HCT116 (cell line): Measurements from ENCODE around the gene KIRREL3.

ENCODE experiments used
- EZH2 ChIP-seq: fragments of 200-600 bp; sonication (generic); IDR thresholded peaks from 2 replicates; pipeline ENCODE4 v1.6.1; 2017; ENCODE audit warnings: antibody characterized with exemption, mixed run types
- POLR2A ChIP-seq: IDR thresholded peaks from 2 replicates; pipeline ENCODE4 v1.7.0; 2011; ENCODE audit warnings: borderline replicate concordance; ENCODE audit not compliant: insufficient read depth, insufficient read length; ENCODE audit errors: extremely low read depth
- POLR2AphosphoS5 ChIP-seq: IDR thresholded peaks from 2 replicates; pipeline ENCODE4 v1.6.1; 2011; ENCODE audit warnings: mild to moderate bottlenecking, low read depth, low read length, moderate library complexity
- SRF ChIP-seq: IDR thresholded peaks from 2 replicates; pipeline ENCODE4 v1.6.1; 2012; ENCODE audit warnings: low read depth
- TF ChIP-seq, protein P1 (sequence below), 3 experiments: fragments of 200-600 bp in 1 of 3; sonication (generic) in 1 of 3; IDR thresholded peaks in 2 of 3; conservative IDR thresholded peaks in 1 of 3; 2 replicates each; pipeline ENCODE4 v1.5.1; 2012 to 2017; ENCODE audit warnings: low read depth in 2 of 3, low read length in 2 of 3, antibody characterized with exemption in 1 of 3, borderline replicate concordance in 1 of 3, control low read depth in 1 of 3, mild to moderate bottlenecking in 1 of 3, mixed read lengths in 1 of 3, mixed run types in 1 of 3, moderate library complexity in 1 of 3; ENCODE audit not compliant: insufficient read depth in 1 of 3
- TF ChIP-seq, protein P2 (sequence below): IDR thresholded peaks from 2 replicates; pipeline ENCODE4 v1.6.1; 2012
- TF ChIP-seq, protein P3 (sequence below): IDR thresholded peaks from 2 replicates; pipeline ENCODE4 v1.6.1; 2011; ENCODE audit warnings: mild to moderate bottlenecking, low read length, moderate library complexity; ENCODE audit not compliant: insufficient replicate concordance; ENCODE audit errors: extremely low read depth
- TF ChIP-seq, protein P4 (sequence below): IDR thresholded peaks from 2 replicates; pipeline ENCODE4 v1.6.1; 2012; ENCODE audit warnings: low read depth

DNA sequence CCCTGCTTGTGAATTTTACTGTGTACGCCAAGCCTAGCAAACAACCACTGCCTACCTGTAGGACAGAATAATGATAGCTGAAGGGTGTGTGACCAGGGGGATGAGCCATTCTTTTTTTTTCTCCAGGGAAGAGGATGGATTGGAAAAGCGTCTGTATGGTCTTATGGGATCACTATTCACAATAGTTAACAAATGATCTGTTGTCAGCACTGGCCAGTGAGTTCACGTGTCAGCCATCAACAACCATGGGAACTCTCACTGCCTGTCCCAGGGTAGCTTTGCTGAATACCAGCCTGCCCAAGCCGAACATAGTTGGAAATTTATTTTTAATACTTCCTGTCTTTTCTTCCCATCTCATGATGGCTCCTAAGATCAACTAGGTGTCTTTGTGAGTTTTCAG, 474.9 kb downstream of the KIRREL3 start:
- TF ChIP-seq, protein P1, sequence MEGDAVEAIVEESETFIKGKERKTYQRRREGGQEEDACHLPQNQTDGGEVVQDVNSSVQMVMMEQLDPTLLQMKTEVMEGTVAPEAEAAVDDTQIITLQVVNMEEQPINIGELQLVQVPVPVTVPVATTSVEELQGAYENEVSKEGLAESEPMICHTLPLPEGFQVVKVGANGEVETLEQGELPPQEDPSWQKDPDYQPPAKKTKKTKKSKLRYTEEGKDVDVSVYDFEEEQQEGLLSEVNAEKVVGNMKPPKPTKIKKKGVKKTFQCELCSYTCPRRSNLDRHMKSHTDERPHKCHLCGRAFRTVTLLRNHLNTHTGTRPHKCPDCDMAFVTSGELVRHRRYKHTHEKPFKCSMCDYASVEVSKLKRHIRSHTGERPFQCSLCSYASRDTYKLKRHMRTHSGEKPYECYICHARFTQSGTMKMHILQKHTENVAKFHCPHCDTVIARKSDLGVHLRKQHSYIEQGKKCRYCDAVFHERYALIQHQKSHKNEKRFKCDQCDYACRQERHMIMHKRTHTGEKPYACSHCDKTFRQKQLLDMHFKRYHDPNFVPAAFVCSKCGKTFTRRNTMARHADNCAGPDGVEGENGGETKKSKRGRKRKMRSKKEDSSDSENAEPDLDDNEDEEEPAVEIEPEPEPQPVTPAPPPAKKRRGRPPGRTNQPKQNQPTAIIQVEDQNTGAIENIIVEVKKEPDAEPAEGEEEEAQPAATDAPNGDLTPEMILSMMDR (IDR thresholded peaks at IDR 0.05 in 2 of 3, conservative IDR thresholded peaks at IDR 0.05 in 1 of 3; ENCODE audit: borderline replicate concordance in 1 of 3, insufficient read depth in 1 of 3, low read depth in 2 of 3, low read length in 2 of 3), result no peak
- TF ChIP-seq POLR2A (no peak), EZH2 (no peak), SRF (no peak), POLR2AphosphoS5 (no peak)
- TF ChIP-seq, protein P2, sequence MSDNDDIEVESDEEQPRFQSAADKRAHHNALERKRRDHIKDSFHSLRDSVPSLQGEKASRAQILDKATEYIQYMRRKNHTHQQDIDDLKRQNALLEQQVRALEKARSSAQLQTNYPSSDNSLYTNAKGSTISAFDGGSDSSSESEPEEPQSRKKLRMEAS, result no peak
- TF ChIP-seq, protein P3, sequence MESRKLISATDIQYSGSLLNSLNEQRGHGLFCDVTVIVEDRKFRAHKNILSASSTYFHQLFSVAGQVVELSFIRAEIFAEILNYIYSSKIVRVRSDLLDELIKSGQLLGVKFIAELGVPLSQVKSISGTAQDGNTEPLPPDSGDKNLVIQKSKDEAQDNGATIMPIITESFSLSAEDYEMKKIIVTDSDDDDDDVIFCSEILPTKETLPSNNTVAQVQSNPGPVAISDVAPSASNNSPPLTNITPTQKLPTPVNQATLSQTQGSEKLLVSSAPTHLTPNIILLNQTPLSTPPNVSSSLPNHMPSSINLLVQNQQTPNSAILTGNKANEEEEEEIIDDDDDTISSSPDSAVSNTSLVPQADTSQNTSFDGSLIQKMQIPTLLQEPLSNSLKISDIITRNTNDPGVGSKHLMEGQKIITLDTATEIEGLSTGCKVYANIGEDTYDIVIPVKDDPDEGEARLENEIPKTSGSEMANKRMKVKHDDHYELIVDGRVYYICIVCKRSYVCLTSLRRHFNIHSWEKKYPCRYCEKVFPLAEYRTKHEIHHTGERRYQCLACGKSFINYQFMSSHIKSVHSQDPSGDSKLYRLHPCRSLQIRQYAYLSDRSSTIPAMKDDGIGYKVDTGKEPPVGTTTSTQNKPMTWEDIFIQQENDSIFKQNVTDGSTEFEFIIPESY, result no peak
- TF ChIP-seq, protein P4, sequence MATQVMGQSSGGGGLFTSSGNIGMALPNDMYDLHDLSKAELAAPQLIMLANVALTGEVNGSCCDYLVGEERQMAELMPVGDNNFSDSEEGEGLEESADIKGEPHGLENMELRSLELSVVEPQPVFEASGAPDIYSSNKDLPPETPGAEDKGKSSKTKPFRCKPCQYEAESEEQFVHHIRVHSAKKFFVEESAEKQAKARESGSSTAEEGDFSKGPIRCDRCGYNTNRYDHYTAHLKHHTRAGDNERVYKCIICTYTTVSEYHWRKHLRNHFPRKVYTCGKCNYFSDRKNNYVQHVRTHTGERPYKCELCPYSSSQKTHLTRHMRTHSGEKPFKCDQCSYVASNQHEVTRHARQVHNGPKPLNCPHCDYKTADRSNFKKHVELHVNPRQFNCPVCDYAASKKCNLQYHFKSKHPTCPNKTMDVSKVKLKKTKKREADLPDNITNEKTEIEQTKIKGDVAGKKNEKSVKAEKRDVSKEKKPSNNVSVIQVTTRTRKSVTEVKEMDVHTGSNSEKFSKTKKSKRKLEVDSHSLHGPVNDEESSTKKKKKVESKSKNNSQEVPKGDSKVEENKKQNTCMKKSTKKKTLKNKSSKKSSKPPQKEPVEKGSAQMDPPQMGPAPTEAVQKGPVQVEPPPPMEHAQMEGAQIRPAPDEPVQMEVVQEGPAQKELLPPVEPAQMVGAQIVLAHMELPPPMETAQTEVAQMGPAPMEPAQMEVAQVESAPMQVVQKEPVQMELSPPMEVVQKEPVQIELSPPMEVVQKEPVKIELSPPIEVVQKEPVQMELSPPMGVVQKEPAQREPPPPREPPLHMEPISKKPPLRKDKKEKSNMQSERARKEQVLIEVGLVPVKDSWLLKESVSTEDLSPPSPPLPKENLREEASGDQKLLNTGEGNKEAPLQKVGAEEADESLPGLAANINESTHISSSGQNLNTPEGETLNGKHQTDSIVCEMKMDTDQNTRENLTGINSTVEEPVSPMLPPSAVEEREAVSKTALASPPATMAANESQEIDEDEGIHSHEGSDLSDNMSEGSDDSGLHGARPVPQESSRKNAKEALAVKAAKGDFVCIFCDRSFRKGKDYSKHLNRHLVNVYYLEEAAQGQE, result no peak
